ENCODE measurements around the gene PIK3R2.
A peak's percentile ranks its signal among the peaks of the same experiment; 100 is the strongest.
"Not testable (repeated sequence)": the region's sequence is repeated elsewhere in the genome, so short reads cannot be mapped to it uniquely, and the experiment has no call there.

Gene PIK3R2

GRCh38 chr19:18205200-18205892 is 52.4 kb downstream of the PIK3R2 start:
- peak; percentile 67 for DNase-seq

GRCh38 chr19:18206018-18206417 is 53.1 kb downstream of the PIK3R2 start:
- DNase-seq = no peak

- peak; percentile 63 for DNase-seq
Observed at GRCh38 chr19:18208098-18208951, 55.4 kb downstream of the PIK3R2 start.

GRCh38 chr19:18209912-18210311 is 56.9 kb downstream of the PIK3R2 start:
- not testable (repeated sequence) for DNase-seq

GRCh38 chr19:18211683-18212082 is 58.7 kb downstream of the PIK3R2 start:
- no peak for DNase-seq

GRCh38 chr19:18214779-18215433 is 61.9 kb downstream of the PIK3R2 start:
- no peak for DNase-seq

- no peak for DNase-seq
Observed at GRCh38 chr19:18216789-18217188, 63.8 kb downstream of the PIK3R2 start.

- no peak for DNase-seq
Observed at GRCh38 chr19:18218159-18218558, 65.2 kb downstream of the PIK3R2 start.

GRCh38 chr19:18218600-18218999 is 65.6 kb downstream of the PIK3R2 start:
- no peak for DNase-seq

Data from activated naive CD4-positive, alpha-beta T cell treated with anti-CD3 and anti-CD28 coated beads, Interleukin-2, amount 50 U/mL, for 16 hours (primary cell).